Sigmoid colon (tissue), 7 donors: Measurements from ENCODE around the gene EXOC5. TPM values are rescaled to one million over a fixed set of nuclear protein-coding genes. Genes with fewer than 3 reads are reported as not detected.
"Not testable (repeated sequence)": the region's sequence is repeated elsewhere in the genome, so short reads cannot be mapped to it uniquely, and the experiment has no call there.

Source experiments
- DNase-seq: peaks from one replicate; pipeline ENCODE4 v3.0.0-alpha.2; 2019
- H3K27ac ChIP-seq, 4 donors: fragments of 200-600 bp; sonication (generic); one replicate each; pipeline ENCODE4 v1.5.1; 2016 to 2019; ENCODE audit warnings: mild to moderate bottlenecking in 1 of 4
- H3K27me3 ChIP-seq, 3 donors: fragments of 200-600 bp; sonication (generic); one replicate each; pipeline ENCODE4 v1.5.1; 2019; ENCODE audit warnings: mild to moderate bottlenecking in 1 of 3
- H3K36me3 ChIP-seq, 4 donors: fragments of 200-600 bp; sonication (generic); one replicate each; pipeline ENCODE4 v1.5.1; 2016 to 2019
- H3K4me1 ChIP-seq, 4 donors: fragments of 200-600 bp; sonication (generic); one replicate each; pipeline ENCODE4 v1.5.1; 2017 to 2019
- H3K4me3 ChIP-seq, 4 donors: fragments of 200-600 bp; sonication (generic); one replicate each; pipeline ENCODE4 v1.5.1; 2017 to 2019; ENCODE audit warnings: mild to moderate bottlenecking in 2 of 4, moderate library complexity in 1 of 4
- H3K9me3 ChIP-seq, 4 donors: fragments of 200-600 bp in 3 of 4; sonication (generic) in 3 of 4; one replicate each; pipeline versions ENCODE4 v1.5.1 to v1.6.1; 2013 to 2019
- EP300 ChIP-seq, 4 donors: sonication (generic); formaldehyde crosslinking; IDR thresholded peaks; one replicate each; pipeline ENCODE4 v1.6.1; 2017; ENCODE audit warnings: antibody characterized with exemption in 4 of 4
- POLR2A ChIP-seq, 2 donors: fragments of 450-650 bp; IDR thresholded peaks; one replicate each; pipeline ENCODE4 v1.6.1; 2016; ENCODE audit warnings: antibody characterized with exemption in 2 of 2, mild to moderate bottlenecking in 2 of 2, moderate library complexity in 2 of 2
- POLR2AphosphoS5 ChIP-seq, 4 donors: sonication (generic); formaldehyde crosslinking; IDR thresholded peaks; one replicate each; pipeline ENCODE4 v1.6.1; 2017; ENCODE audit warnings: antibody characterized with exemption in 4 of 4
- WGBS, 2 donors: extraction: QIAGEN DNeasy Blood & Tissue Kit; methylation state at CpG; one replicate each; pipeline ENCODE4 v1.1.7; 2013; 5-methylcytosine and 5-hydroxymethylcytosine counted together
- intact Hi-C: fragments of 100-400 bp; cut with DNase I; formaldehyde crosslinking; loops from one replicate; pipeline ENCODE4 v1.15.1; 2023
- polyA plus RNA-seq, 3 donors: library from polyadenylated mRNA; stranded (reverse); fragments of 200-250 nt; gene quantifications; one replicate each; pipeline ENCODE4 v1.2.3, GENCODE V29; 2013
- total RNA-seq, 4 donors: library from RNA; depleted of rRNA; stranded (reverse); fragments of >200 nt; gene quantifications; one replicate each; pipeline ENCODE4 v1.1.0, GENCODE V29; 2016
- TF ChIP-seq, protein P1 (sequence below), 4 experiments: fragments of 450-650 bp in 3 of 4; fragments of 200-600 bp in 1 of 4; IDR thresholded peaks; one replicate each; pipeline ENCODE4 v1.5.1; 2016 to 2019; ENCODE audit warnings: antibody characterized with exemption in 4 of 4, mild to moderate bottlenecking in 3 of 4, moderate library complexity in 2 of 4
- donor health status: healthy with polysubstance abuse.
- donor health status: Bipolar disorder and iron deficiency.
- donor health status: healthy.

The EXOC5 gene
- total and polyA plus RNA-seq, 7 donors: 10.2 to 61.4 (median 48.2) TPM

DNA sequence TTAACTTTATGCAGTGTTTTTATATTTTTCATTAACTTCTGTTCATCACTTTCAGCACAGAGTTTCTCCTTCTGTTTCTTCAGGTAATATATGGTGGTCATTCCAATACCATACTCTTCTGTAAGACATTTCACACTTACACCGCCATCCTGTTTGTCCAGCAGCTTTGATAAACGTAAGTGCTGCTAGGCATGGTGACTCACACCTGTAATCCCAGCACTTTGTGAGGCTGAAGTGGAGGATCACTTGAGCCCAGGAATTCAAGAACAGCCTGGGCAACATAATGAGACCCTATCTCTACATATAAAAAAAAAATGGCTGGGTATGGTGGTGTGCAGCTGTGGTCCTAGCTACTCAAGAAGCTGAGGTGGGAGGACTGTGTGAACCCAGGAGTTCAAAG lies 55.8 kb downstream of the EXOC5 start:
- intact Hi-C loops: no loop called here
- H3K27ac ChIP-seq: no peak overlapping the region
- H3K27me3 ChIP-seq: no peaks in the 10 kb centered on the region
- no peak overlapping the region for H3K4me3 ChIP-seq
- 94 to 95% methylated on average over 2 of the region's 2 CpGs for WGBS, 2 donors
- DNase-seq: no peak
- TF ChIP-seq POLR2AphosphoS5 (IDR thresholded peaks at IDR 0.05): no peak
- TF ChIP-seq, protein P1, sequence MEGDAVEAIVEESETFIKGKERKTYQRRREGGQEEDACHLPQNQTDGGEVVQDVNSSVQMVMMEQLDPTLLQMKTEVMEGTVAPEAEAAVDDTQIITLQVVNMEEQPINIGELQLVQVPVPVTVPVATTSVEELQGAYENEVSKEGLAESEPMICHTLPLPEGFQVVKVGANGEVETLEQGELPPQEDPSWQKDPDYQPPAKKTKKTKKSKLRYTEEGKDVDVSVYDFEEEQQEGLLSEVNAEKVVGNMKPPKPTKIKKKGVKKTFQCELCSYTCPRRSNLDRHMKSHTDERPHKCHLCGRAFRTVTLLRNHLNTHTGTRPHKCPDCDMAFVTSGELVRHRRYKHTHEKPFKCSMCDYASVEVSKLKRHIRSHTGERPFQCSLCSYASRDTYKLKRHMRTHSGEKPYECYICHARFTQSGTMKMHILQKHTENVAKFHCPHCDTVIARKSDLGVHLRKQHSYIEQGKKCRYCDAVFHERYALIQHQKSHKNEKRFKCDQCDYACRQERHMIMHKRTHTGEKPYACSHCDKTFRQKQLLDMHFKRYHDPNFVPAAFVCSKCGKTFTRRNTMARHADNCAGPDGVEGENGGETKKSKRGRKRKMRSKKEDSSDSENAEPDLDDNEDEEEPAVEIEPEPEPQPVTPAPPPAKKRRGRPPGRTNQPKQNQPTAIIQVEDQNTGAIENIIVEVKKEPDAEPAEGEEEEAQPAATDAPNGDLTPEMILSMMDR (IDR thresholded peaks at IDR 0.05): no peak
- no peak for TF ChIP-seq POLR2A (IDR thresholded peaks at IDR 0.05)
- TF ChIP-seq EP300 (IDR thresholded peaks at IDR 0.05): no peak
- peaks cover 7 to 85% (median 19%) of the 10 kb centered on the region in 4 donors for H3K36me3 ChIP-seq
- peaks cover 0 to 6% (median 0%) of the 10 kb centered on the region in 4 donors for H3K4me1 ChIP-seq
- H3K9me3 ChIP-seq: no peaks in the 10 kb centered on the region

DNA sequence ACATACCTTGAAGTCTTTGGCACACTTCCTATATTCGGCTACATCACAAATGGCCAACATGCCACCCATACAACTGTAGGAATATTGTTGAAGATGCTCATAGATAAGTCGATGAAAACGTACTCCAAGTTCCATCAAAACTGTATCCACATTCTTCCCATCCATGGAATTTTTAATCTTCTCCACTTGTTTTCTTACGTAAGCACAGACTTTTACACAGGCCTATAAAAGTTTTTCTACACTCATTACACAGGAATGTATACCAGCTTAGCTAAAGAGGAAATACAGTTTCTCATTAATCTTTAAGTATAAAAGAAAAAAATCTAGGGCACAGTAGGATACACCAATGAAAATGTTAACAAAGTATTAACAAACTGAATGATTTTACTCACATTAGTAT lies 59.1 kb downstream of the EXOC5 start:
- Histone ChIP-seq H3K4me1 (peaks cover 0 to 6% (median 0%) of the 10 kb centered on the region in 4 donors), H3K4me3 (no peak overlapping the region), H3K27me3 (no peaks in the 10 kb centered on the region), H3K9me3 (no peaks in the 10 kb centered on the region), H3K27ac (no peak overlapping the region), H3K36me3 (peaks cover 7 to 66% (median 18%) of the 10 kb centered on the region in 4 donors)
- no peak for DNase-seq
- intact Hi-C loops: no loop called here
- 83 to 88% methylated on average over 4 of the region's 4 CpGs for WGBS, 2 donors
- TF ChIP-seq POLR2A (IDR thresholded peaks at IDR 0.05) (no peak), POLR2AphosphoS5 (IDR thresholded peaks at IDR 0.05) (no peak), EP300 (IDR thresholded peaks at IDR 0.05) (no peak)
- TF ChIP-seq, protein P1 (IDR thresholded peaks at IDR 0.05): no peak

DNA sequence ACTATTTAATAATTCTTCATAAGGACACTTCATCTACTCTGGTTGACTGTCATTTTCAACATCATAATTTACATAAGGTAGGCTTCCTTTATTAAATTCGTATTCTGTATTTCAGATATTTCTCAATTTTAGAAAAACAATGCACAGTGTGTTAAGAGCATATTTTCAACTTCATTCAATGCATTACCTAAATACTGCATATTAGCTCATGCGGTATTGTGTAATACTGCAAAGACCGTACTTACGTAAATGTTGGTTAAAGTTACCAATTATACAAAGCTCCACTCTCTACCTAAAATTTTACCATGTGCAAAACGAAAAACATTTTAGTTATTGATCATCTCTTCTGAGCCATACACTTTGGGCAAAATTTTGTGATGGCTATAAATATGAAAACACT lies 62.8 kb downstream of the EXOC5 start:
- peaks cover 0 to 30% (median 2%) of the 10 kb centered on the region in 4 donors for H3K36me3 ChIP-seq
- no peak for DNase-seq
- H3K27ac ChIP-seq: no peak overlapping the region
- 94% methylated on average over 5 of the region's 5 CpGs for WGBS, 2 donors
- intact Hi-C loops: no loop called here
- peaks cover 0 to 6% (median 0%) of the 10 kb centered on the region in 4 donors for H3K4me1 ChIP-seq
- H3K9me3 ChIP-seq: no peaks in the 10 kb centered on the region
- H3K27me3 ChIP-seq: no peaks in the 10 kb centered on the region
- TF ChIP-seq POLR2AphosphoS5 (IDR thresholded peaks at IDR 0.05) (no peak), EP300 (IDR thresholded peaks at IDR 0.05) (no peak), POLR2A (IDR thresholded peaks at IDR 0.05) (no peak)
- H3K4me3 ChIP-seq: no peak overlapping the region

DNA sequence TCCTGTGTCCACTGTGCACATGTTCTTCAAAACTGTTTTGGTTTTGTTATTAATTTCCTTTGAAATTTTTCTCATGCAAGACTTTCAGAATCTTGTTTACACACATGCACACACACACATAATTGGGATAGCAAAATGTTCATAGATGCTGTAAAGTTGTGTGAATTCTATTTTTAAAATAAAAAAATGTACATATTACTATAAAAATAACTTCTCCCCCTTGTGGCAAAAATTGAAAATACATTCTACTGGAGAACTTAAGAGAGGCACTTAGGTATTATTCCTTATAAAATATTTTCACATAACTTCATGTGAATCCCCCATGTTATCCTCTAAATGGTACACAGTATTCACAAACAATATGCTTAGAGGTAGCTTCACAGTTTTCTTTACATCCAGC lies 66.0 kb downstream of the EXOC5 start:
- H3K9me3 ChIP-seq, DNase-seq, H3K27ac ChIP-seq, intact Hi-C loops, H3K36me3 ChIP-seq, H3K27me3 ChIP-seq, H3K4me1 ChIP-seq, H3K4me3 ChIP-seq: not testable (repeated sequence)
- TF ChIP-seq, protein P1 (IDR thresholded peaks at IDR 0.05): peak in 1 of 4 experiments; percentile 35

DNA sequence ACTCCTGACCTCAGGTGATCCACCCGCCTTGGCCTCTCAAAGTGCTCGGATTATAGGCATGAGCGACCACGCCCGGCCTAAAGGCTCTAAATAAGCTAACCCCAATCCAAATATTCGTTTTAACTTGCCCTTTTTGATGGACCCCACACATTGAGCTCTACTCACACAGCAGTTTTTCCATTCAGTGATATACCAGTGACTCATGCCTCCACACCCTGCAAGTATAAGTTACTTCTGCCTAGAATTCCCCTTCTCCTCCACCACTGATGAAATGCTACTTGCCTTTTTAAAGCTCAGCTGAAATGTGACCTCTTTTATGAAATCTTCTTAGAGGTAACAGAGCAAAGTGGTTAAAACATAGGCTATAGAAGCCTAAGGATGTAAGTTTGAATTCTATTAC lies 68.8 kb downstream of the EXOC5 start:
- Histone ChIP-seq H3K4me3 (no peak overlapping the region), H3K27me3 (no peaks in the 10 kb centered on the region), H3K27ac (no peak overlapping the region), H3K4me1 (no peaks in the 10 kb centered on the region), H3K9me3 (no peaks in the 10 kb centered on the region), H3K36me3 (no peaks in the 10 kb centered on the region)
- intact Hi-C loops: no loop called here
- no peak for DNase-seq
- no peak for TF ChIP-seq EP300 (IDR thresholded peaks at IDR 0.05)
- no peak for TF ChIP-seq POLR2AphosphoS5 (IDR thresholded peaks at IDR 0.05)
- TF ChIP-seq POLR2A (IDR thresholded peaks at IDR 0.05): no peak
- TF ChIP-seq, protein P1 (IDR thresholded peaks at IDR 0.05): no peak
- WGBS, 2 donors: 81 to 89% methylated on average over 6 of the region's 6 CpGs
